Pulmonary artery endothelial cell (primary cell): ENCODE results near the gene ARHGEF25. TPM values are rescaled to one million over a fixed set of nuclear protein-coding genes. Genes with fewer than 3 reads are reported as not detected.
"Not testable (repeated sequence)": the region's sequence is repeated elsewhere in the genome, so short reads cannot be mapped to it uniquely, and the experiment has no call there.

ENCODE experiments used
- DNase-seq: peaks from one replicate; pipeline ENCODE4 v3.0.0-alpha.2; 2011; ENCODE audit warnings: low read depth, low spot score
- total RNA-seq: library from RNA; depleted of rRNA; stranded (reverse); fragments of >200 nt; gene quantifications from 2 replicates; pipeline ENCODE4 v1.2.3, GENCODE V29; 2014

The ARHGEF25 gene
- total RNA-seq, 1 donor from 2014 or later: 5.7 TPM

GRCh38 chr12:57609101-57609780 is 2.0 kb upstream of the ARHGEF25 start:
- no peak for DNase-seq

GRCh38 chr12:57609781-57610553 is 1.3 kb upstream of the ARHGEF25 start:
- no peak for DNase-seq

- no peak for DNase-seq
Measured at GRCh38 chr12:57610554-57611107, 604 bp upstream of the ARHGEF25 start.

GRCh38 chr12:57611827-57612710 is 834 bp downstream of the ARHGEF25 start:
- DNase-seq: no peak

- DNase-seq: no peak
Measured at GRCh38 chr12:57612711-57613426, 1.6 kb downstream of the ARHGEF25 start.

- no peak for DNase-seq
Measured at GRCh38 chr12:57613427-57614109, 2.3 kb downstream of the ARHGEF25 start.

GRCh38 chr12:57614178-57614947 is 3.1 kb downstream of the ARHGEF25 start:
- no peak for DNase-seq

- DNase-seq: no peak
Measured at GRCh38 chr12:57614948-57615500, 3.8 kb downstream of the ARHGEF25 start.

GRCh38 chr12:57615637-57616036 is 4.4 kb downstream of the ARHGEF25 start:
- no peak for DNase-seq

GRCh38 chr12:57616383-57617101 is 5.3 kb downstream of the ARHGEF25 start:
- no peak for DNase-seq

- no peak for DNase-seq
Measured at GRCh38 chr12:57617942-57618341, 6.7 kb downstream of the ARHGEF25 start.

- DNase-seq: not testable (repeated sequence)
Measured at GRCh38 chr12:57618431-57618830, 7.2 kb downstream of the ARHGEF25 start.

- no peak for DNase-seq
Measured at GRCh38 chr12:57618966-57619433, 7.8 kb downstream of the ARHGEF25 start.

GRCh38 chr12:57619434-57620244 is 8.4 kb downstream of the ARHGEF25 start:
- DNase-seq: no peak

- no peak for DNase-seq
Measured at GRCh38 chr12:57620245-57620935, 9.2 kb downstream of the ARHGEF25 start.

- no peak for DNase-seq
Measured at GRCh38 chr12:57620936-57621496, 9.8 kb downstream of the ARHGEF25 start.
